ENCODE measurements around the gene UGT2B7. TPM values are rescaled to one million over a fixed set of nuclear protein-coding genes. Genes with fewer than 3 reads are reported as not detected.

Gene UGT2B7
- total and polyA plus RNA-seq, 8 donors, result 0.47 to 46.5 (median 19.8) TPM

GRCh38 chr4:69071286-69071685 is 25.0 kb upstream of the UGT2B7 start:
- Histone ChIP-seq H3K4me3 (no peak overlapping the region), H3K4me1 (no peaks in the 10 kb centered on the region), H3K27ac (no peak overlapping the region), H3K9me3 (no peaks in the 10 kb centered on the region), H3K36me3 (no peaks in the 10 kb centered on the region), H3K27me3 (no peaks in the 10 kb centered on the region)
- intact Hi-C loops (cut with DNase I), result no loop called here
- no peak for TF ChIP-seq CTCF (IDR thresholded peaks at IDR 0.05)
- DNase-seq, result no peak
- no peak for ATAC-seq

- ATAC-seq, result no peak
- Histone ChIP-seq H3K27me3 (no peaks in the 10 kb centered on the region), H3K36me3 (no peaks in the 10 kb centered on the region), H3K4me1 (no peaks in the 10 kb centered on the region), H3K27ac (no peak overlapping the region), H3K9me3 (no peaks in the 10 kb centered on the region), H3K4me3 (no peak overlapping the region)
- no peak for TF ChIP-seq CTCF (IDR thresholded peaks at IDR 0.05)
- intact Hi-C loops (cut with DNase I), result no loop called here
- no peak for DNase-seq
Observed at GRCh38 chr4:69073375-69073774, 22.9 kb upstream of the UGT2B7 start.

GRCh38 chr4:69075061-69075792 is 21.0 kb upstream of the UGT2B7 start:
- no peaks in the 10 kb centered on the region for H3K36me3 ChIP-seq
- TF ChIP-seq CTCF (IDR thresholded peaks at IDR 0.05), result no peak
- no peak overlapping the region for H3K27ac ChIP-seq
- no peak for ATAC-seq
- H3K4me3 ChIP-seq, result no peak overlapping the region
- intact Hi-C loops (cut with DNase I), result no loop called here
- DNase-seq, result no peak
- H3K27me3 ChIP-seq, result no peaks in the 10 kb centered on the region
- no peaks in the 10 kb centered on the region for H3K9me3 ChIP-seq
- no peaks in the 10 kb centered on the region for H3K4me1 ChIP-seq

- H3K36me3 ChIP-seq, result no peaks in the 10 kb centered on the region
- H3K4me1 ChIP-seq, result no peaks in the 10 kb centered on the region
- ATAC-seq (no peak), DNase-seq (no peak)
- intact Hi-C loops (cut with DNase I), result no loop called here
- no peaks in the 10 kb centered on the region for H3K27me3 ChIP-seq
- no peak overlapping the region for H3K27ac ChIP-seq
- peaks cover 0 to 8% of the 10 kb centered on the region in 2 donors for H3K9me3 ChIP-seq
- no peak for TF ChIP-seq CTCF (IDR thresholded peaks at IDR 0.05)
- H3K4me3 ChIP-seq, result no peak overlapping the region
Observed at GRCh38 chr4:69078852-69079251, 17.4 kb upstream of the UGT2B7 start.

- DNase-seq (no peak), ATAC-seq (no peak)
- no peak for TF ChIP-seq CTCF (IDR thresholded peaks at IDR 0.05)
- no peaks in the 10 kb centered on the region for H3K27me3 ChIP-seq
- H3K4me3 ChIP-seq, result no peak overlapping the region
- intact Hi-C loops (cut with DNase I), result no loop called here
- H3K9me3 ChIP-seq, result peaks cover 0 to 4% of the 10 kb centered on the region in 2 donors
- no peak overlapping the region for H3K27ac ChIP-seq
- H3K4me1 ChIP-seq, result no peaks in the 10 kb centered on the region
- no peaks in the 10 kb centered on the region for H3K36me3 ChIP-seq
Observed at GRCh38 chr4:69088473-69088872, 7.8 kb upstream of the UGT2B7 start.

All from left lung (tissue), 10 donors.